ENCODE results near the gene MT1G.

- TF ChIP-seq CTCF (IDR thresholded peaks at IDR 0.05; ENCODE audit: insufficient read depth, low read length): no peak
- TF ChIP-seq POLR2AphosphoS5 (IDR thresholded peaks at IDR 0.05; ENCODE audit: low read depth): no peak
- TF ChIP-seq GABPA (IDR thresholded peaks at IDR 0.05; ENCODE audit: low read depth): no peak
- no peak for TF ChIP-seq SPI1 (IDR thresholded peaks at IDR 0.05; ENCODE audit: borderline replicate concordance, low read depth)
- TF ChIP-seq REST (IDR thresholded peaks at IDR 0.05; ENCODE audit: insufficient replicate concordance, low read depth): no peak
These were observed 18.6 kb downstream of the MT1G start for GRCh38 chr16:56649271-56649670.

Measured in HL-60 (cell line).